ENCODE results near the gene RLF. TPM values are rescaled to one million over a fixed set of nuclear protein-coding genes. Genes with fewer than 3 reads are reported as not detected.

The RLF gene
- total RNA-seq, 3 donors from 2014 or later (not counting 1 experiment from before 2014, with no cell fraction given) = 25.6 to 29.7 (median 26.7) TPM

DNA sequence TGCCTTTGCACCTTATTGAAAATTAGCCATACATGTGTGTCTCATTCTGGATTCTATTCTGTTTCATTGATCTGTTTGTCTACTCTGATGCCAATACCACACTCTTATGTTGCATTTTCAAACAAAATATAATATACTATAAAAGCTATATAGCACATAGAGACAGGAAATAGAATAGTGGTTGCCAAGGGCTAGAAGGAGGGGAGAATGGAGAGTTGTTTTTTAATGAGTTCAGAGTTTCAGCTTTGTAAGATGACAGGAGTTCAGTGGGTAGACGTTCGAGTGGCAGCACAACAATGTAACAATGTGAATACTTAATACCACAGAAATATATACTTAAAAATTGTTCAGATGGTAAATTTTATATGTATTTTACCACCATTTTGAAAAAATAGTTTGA is 17.0 kb downstream of the RLF start:
- Mint-ChIP-seq H3K36me3 (no peaks in the 10 kb centered on the region), H3K9me3 (no peaks in the 10 kb centered on the region), H3K27ac (peak overlapping the region; percentile 1 to 64), H3K27me3 (ENCODE audit: low read depth in 2 of 2) (no peaks in the 10 kb centered on the region), H3K4me3 (peak overlapping the region; percentile 17), H3K4me1 (peaks cover 43 to 58% of the 10 kb centered on the region in 2 donors)
- intact Hi-C loops (cut with micrococcal nuclease) = no loop called here
- Histone ChIP-seq H3K27me3 (ENCODE audit: control insufficient read depth, insufficient read depth, low read length) (no peaks in the 10 kb centered on the region), H3K27ac (ENCODE audit: low read length) (no peak overlapping the region), H3K9me3 (ENCODE audit: control insufficient read depth, insufficient read depth, low read length) (no peaks in the 10 kb centered on the region), H3K36me3 (ENCODE audit: control insufficient read depth, insufficient read depth, low read length) (no peaks in the 10 kb centered on the region), H3K4me3 (ENCODE audit: low read length) (no peak overlapping the region), H3K4me1 (ENCODE audit: control insufficient read depth, insufficient read depth, low read length) (peaks cover 9% of the 10 kb centered on the region)
- DNase-seq = no peak
- peak in 1 of 3 donors; percentile 52 for ATAC-seq
- WGBS (ENCODE audit: insufficient coverage) = no CpG with 5 or more reads among the region's 2 CpGs
- TF ChIP-seq, protein P1, sequence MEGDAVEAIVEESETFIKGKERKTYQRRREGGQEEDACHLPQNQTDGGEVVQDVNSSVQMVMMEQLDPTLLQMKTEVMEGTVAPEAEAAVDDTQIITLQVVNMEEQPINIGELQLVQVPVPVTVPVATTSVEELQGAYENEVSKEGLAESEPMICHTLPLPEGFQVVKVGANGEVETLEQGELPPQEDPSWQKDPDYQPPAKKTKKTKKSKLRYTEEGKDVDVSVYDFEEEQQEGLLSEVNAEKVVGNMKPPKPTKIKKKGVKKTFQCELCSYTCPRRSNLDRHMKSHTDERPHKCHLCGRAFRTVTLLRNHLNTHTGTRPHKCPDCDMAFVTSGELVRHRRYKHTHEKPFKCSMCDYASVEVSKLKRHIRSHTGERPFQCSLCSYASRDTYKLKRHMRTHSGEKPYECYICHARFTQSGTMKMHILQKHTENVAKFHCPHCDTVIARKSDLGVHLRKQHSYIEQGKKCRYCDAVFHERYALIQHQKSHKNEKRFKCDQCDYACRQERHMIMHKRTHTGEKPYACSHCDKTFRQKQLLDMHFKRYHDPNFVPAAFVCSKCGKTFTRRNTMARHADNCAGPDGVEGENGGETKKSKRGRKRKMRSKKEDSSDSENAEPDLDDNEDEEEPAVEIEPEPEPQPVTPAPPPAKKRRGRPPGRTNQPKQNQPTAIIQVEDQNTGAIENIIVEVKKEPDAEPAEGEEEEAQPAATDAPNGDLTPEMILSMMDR (IDR thresholded peaks at IDR 0.05) = no peak

- TF ChIP-seq, protein P1 (IDR thresholded peaks at IDR 0.05) = no peak
- Mint-ChIP-seq H3K4me3 (no peak overlapping the region), H3K4me1 (peaks cover 54 to 67% of the 10 kb centered on the region in 2 donors)
Measured at GRCh38 chr1:40179496-40180089, 18.4 kb downstream of the RLF start.

DNA sequence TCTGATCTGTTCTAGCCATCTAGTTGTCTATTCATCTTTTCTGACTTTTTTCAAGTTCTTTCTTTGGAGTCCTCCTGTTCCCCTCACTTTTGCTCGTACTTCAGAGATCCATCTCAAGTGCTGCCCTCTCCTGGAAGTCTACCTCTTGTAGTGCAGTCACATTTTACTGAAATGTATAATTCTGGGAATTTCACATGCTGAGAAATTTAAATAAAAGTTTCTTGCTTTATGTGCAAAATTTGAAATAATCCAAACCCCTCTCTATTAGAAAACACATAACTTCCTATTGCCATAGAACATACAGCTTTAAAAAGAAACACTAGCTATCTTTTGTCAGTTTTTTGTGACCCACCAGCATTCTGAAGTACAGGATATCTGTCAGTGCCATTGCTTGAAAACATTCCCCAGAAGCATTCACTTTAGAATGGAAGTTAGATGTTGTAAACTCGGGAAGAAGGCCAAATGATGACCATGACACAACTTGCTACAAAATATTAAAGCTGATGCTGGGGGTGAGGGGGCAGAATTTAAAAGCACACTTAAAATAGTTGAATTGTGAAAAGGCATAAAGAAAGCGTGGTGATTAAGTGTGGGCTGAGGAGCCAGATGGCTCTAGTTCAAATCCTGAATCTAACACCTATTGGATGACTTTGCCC is 22.0 kb downstream of the RLF start:
- H3K4me1 ChIP-seq (ENCODE audit: control insufficient read depth, insufficient read depth, low read length) = peaks cover 9% of the 10 kb centered on the region
- no peaks in the 10 kb centered on the region for H3K9me3 ChIP-seq (ENCODE audit: control insufficient read depth, insufficient read depth, low read length)
- peak in 1 of 3 donors; percentile 34 for ATAC-seq
- Mint-ChIP-seq H3K36me3 (no peaks in the 10 kb centered on the region), H3K27me3 (ENCODE audit: low read depth in 2 of 2) (no peaks in the 10 kb centered on the region), H3K4me1 (peaks cover 62 to 67% of the 10 kb centered on the region in 2 donors), H3K27ac (peak overlapping the region in 1 of 2 donors; percentile 42), H3K4me3 (no peak overlapping the region), H3K9me3 (no peaks in the 10 kb centered on the region)
- no peak overlapping the region for H3K27ac ChIP-seq (ENCODE audit: low read length)
- DNase-seq = peak in 1 of 2 donors; percentile 60
- no peaks in the 10 kb centered on the region for H3K36me3 ChIP-seq (ENCODE audit: control insufficient read depth, insufficient read depth, low read length)
- TF ChIP-seq, protein P1 (IDR thresholded peaks at IDR 0.05) = peak; percentile 24
- H3K27me3 ChIP-seq (ENCODE audit: control insufficient read depth, insufficient read depth, low read length) = no peaks in the 10 kb centered on the region
- intact Hi-C loops (cut with micrococcal nuclease) = no loop called here
- WGBS (ENCODE audit: insufficient coverage) = 80% methylated on average over 1 of the region's 3 CpGs
- H3K4me3 ChIP-seq (ENCODE audit: low read length) = no peak overlapping the region

More at GRCh38 chr1:40179496-40180089, 18.4 kb downstream of the RLF start:
- H3K4me3 ChIP-seq (ENCODE audit: low read length) = no peak overlapping the region
- no peaks in the 10 kb centered on the region for H3K36me3 ChIP-seq (ENCODE audit: control insufficient read depth, insufficient read depth, low read length)
- peak overlapping the region in 1 of 2 donors; percentile 6 for H3K27ac Mint-ChIP-seq
- H3K4me1 ChIP-seq (ENCODE audit: control insufficient read depth, insufficient read depth, low read length) = peaks cover 6% of the 10 kb centered on the region
- intact Hi-C loops (cut with micrococcal nuclease) = no loop called here
- H3K27ac ChIP-seq (ENCODE audit: low read length) = no peak overlapping the region
- H3K27me3 Mint-ChIP-seq (ENCODE audit: low read depth in 2 of 2) = no peaks in the 10 kb centered on the region
- no peaks in the 10 kb centered on the region for H3K27me3 ChIP-seq (ENCODE audit: control insufficient read depth, insufficient read depth, low read length)
- no peak for ATAC-seq
- no CpG with 5 or more reads among the region's 3 CpGs for WGBS (ENCODE audit: insufficient coverage)
- no peaks in the 10 kb centered on the region for H3K36me3 Mint-ChIP-seq
- no peak for DNase-seq
- no peaks in the 10 kb centered on the region for H3K9me3 ChIP-seq (ENCODE audit: control insufficient read depth, insufficient read depth, low read length)
- no peaks in the 10 kb centered on the region for H3K9me3 Mint-ChIP-seq

Measured in natural killer cell (primary cell).